Right cardiac atrium (tissue), 5 donors: Measurements from ENCODE around the gene DRC1. TPM values are rescaled to one million over a fixed set of nuclear protein-coding genes. Genes with fewer than 3 reads are reported as not detected.

Experiments used
- ATAC-seq, 2 donors: fragments of 200-7000 bp; cut with Tn5 transposase; one replicate each; pipeline versions ENCODE4 v1.8.0 to v1.9.1; 2020; ENCODE audit warnings: moderate library complexity in 2 of 2, mild to moderate bottlenecking in 1 of 2
- DNase-seq, 3 donors: peaks; one replicate each; pipeline ENCODE4 v3.0.0-alpha.2; 2020
- H3K27ac ChIP-seq: one replicate; pipeline ENCODE4 v1.5.1; 2013; ENCODE audit warnings: mild to moderate bottlenecking, low read length, control low read depth, moderate library complexity
- H3K27me3 ChIP-seq: one replicate; pipeline ENCODE4 v1.6.1; 2013; ENCODE audit not compliant: control insufficient read depth, insufficient read depth
- H3K4me1 ChIP-seq: one replicate; pipeline ENCODE4 v1.6.1; 2013; ENCODE audit warnings: low read length; ENCODE audit not compliant: control insufficient read depth, insufficient read depth
- H3K4me3 ChIP-seq: one replicate; pipeline ENCODE4 v1.5.1; 2013; ENCODE audit warnings: low read length, control low read depth
- H3K9me3 ChIP-seq: one replicate; pipeline ENCODE4 v1.6.1; 2013; ENCODE audit warnings: low read length; ENCODE audit not compliant: control insufficient read depth
- WGBS: extraction: QIAGEN DNeasy Blood & Tissue Kit; methylation state at CpG from one replicate; pipeline ENCODE4 v1.1.7; 2013; 5-methylcytosine and 5-hydroxymethylcytosine counted together
- intact Hi-C, 4 donors: fragments of 100-400 bp; cut with DNase I; formaldehyde crosslinking; loops; one replicate each; pipeline versions ENCODE4 v1.11.0 to v1.14.0; 2022 to 2023
- polyA plus RNA-seq: library from polyadenylated mRNA; stranded (reverse); fragments of 200-250 nt; gene quantifications from one replicate; pipeline ENCODE4 v1.2.3, GENCODE V29; 2013
- total RNA-seq, 4 donors: library from RNA; stranded (reverse); fragmentation: NEBNext Ultra II Directional; extraction: Animal tissue kit (Norgen Biotek cat#: 25700); gene quantifications; one replicate each; pipeline ENCODE4 v1.2.1, GENCODE V29; 2021
- donor health status: healthy with polysubstance abuse.
- donor health status: DM: no; HTN: yes; CAD: no.
- donor health status: DM: no; HTN: no; CAD: no.
- donor health status: DM: no; HTN: yes; CAD: no; lungs with severe emphysema.
- donor health status: DM: yes; HTN: yes; CAD: no.

Gene DRC1
- total and polyA plus RNA-seq, 5 donors = not detected

DNA sequence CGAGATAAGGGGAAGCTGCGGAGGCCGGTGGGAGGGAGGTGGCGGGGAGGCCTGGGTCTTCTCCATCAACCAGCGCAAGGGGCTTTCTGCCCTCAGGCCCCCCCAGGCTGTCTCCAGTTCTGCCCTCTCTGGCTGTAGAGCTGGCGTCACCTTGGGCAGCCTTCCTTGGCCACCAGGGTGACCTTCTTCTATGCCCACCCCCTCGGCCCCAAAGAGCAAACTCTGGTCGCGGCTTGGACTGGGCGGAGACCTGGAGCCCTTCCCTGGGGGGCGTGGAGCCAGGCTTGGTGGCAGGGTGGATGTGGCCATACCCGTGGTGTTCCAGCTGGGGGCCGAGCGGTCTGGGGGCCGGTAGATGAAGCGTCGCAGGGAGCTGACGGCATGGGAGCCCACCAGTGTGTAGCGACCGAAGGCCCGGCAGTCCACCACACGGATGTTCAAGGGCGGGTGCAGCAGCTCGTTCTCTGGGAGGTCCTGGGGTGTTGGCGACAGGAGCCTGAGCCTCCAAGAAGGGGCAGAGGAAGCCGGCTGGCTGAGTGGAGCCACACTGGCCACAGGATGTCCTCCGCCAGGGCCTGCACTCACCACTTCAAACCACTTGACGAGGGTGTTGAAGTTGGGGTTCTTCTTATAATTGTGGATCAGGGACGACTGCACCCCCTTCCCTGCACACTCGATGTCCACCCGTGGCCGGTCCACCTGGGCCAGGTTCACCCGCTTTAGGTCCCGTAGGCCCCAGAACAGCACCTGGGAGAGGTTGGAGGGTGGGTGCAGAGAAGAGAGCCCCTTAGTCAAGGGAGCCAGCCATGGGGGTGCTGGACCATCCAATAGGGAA, 71.3 kb downstream of the DRC1 start:
- ATAC-seq (no peak), DNase-seq (peak in 2 of 3 donors; percentile 19 to 59)
- no peaks in the 10 kb centered on the region for H3K4me1 ChIP-seq
- WGBS = 88% methylated on average over 34 of the region's 34 CpGs
- H3K27ac ChIP-seq = no peak overlapping the region
- no peaks in the 10 kb centered on the region for H3K9me3 ChIP-seq
- no peak overlapping the region for H3K4me3 ChIP-seq
- no peaks in the 10 kb centered on the region for H3K27me3 ChIP-seq
- intact Hi-C loops = loop anchor here in 1 of 4 donors (5.0 kb wide), 1 partner anchor 49 kb away; no protein-coding TSS in a partner anchor

DNA sequence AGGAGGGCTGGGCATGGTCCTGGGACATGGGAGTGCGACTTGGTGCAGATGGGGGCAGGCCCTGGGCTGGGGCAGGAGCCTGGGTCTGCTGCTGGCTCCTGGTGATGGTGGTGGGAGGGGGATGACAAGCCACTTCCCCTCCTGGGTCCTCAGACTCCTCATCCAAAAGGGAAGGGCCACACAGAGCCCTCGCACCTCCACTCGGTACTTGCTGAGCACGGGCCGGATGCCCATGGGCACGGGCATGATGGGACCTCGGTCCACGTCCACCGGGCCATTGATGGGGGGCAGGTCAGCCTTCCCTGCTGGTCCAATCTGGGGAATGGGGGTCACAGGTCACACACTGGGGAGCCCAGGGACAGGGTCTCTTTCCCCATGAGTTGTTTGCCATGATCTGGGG, 72.1 kb downstream of the DRC1 start:
- 90% methylated on average over 9 of the region's 9 CpGs for WGBS

DNA sequence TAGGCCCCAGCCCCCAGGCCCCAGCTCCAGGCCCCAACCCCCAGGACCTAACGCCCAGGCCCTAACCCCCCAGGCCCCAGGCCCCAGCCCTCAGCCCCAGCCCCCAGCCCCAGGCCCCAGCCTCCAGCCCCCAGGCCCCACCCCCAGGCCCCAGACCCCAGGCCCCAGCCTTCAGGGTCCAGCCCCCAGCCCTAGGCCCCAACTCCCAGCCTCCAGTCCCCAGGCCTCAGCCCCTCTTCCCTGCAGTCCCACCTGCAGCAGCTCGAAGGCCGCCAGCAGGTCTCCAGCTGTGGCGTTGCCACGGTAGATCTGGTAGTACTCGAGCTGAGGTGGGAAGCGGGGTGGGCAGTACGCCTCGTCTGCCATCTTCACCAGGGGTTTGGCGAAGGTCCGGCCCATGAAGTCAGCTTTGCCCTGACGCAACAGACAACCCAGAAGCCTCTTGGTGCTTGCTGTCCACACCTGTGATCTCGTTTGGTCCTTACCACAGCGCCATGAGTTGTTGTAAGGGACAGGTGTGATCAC, 72.6 kb downstream of the DRC1 start:
- WGBS = 95% methylated on average over 14 of the region's 14 CpGs
- ATAC-seq = no peak
- no peaks in the 10 kb centered on the region for H3K27me3 ChIP-seq

More for the DNA sequence above, 72.1 kb downstream of the DRC1 start:
- intact Hi-C loops = loop anchor here in 1 of 4 donors (5.0 kb wide), 1 partner anchor 49 kb away; no protein-coding TSS in a partner anchor
- no peak for DNase-seq
- H3K4me3 ChIP-seq = no peak overlapping the region
- H3K9me3 ChIP-seq = no peaks in the 10 kb centered on the region
- no peak for ATAC-seq
- H3K27me3 ChIP-seq = no peaks in the 10 kb centered on the region
- H3K27ac ChIP-seq = no peak overlapping the region
- no peaks in the 10 kb centered on the region for H3K4me1 ChIP-seq

DNA sequence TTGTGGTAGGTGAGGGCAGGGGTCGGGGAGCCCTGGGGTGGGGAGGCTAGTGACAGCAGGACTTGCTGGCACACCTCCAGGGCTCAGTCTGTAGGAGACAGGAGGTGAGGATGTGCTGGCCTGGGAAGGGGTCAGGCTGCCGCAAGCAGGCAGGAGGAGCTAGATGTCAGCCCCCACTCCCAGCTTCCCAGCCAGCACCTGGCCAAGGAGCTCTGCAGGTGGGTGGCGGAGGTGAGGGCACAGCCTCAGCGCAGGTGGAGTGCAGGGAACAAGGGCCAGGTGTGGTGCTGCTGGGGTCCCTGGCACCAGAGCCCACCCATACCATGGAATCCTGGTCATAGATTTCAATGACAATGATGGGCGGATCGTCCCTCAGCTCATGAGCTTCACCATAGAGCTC, 73.3 kb downstream of the DRC1 start:
- ATAC-seq = no peak
- DNase-seq = peak in 2 of 3 donors; percentile 10 to 40
- Histone ChIP-seq H3K4me1 (no peaks in the 10 kb centered on the region), H3K9me3 (no peaks in the 10 kb centered on the region), H3K4me3 (no peak overlapping the region), H3K27ac (no peak overlapping the region), H3K27me3 (no peaks in the 10 kb centered on the region)
- WGBS = 93% methylated on average over 6 of the region's 6 CpGs
- intact Hi-C loops = no loop called here

More for the DNA sequence above, 72.6 kb downstream of the DRC1 start:
- H3K4me3 ChIP-seq = no peak overlapping the region
- H3K9me3 ChIP-seq = no peaks in the 10 kb centered on the region
- peak in 2 of 3 donors; percentile 6 to 45 for DNase-seq
- intact Hi-C loops = loop anchor here in 1 of 4 donors (5.0 kb wide), 1 partner anchor 48 kb away; no protein-coding TSS in a partner anchor
- H3K4me1 ChIP-seq = no peaks in the 10 kb centered on the region
- H3K27ac ChIP-seq = no peak overlapping the region

DNA sequence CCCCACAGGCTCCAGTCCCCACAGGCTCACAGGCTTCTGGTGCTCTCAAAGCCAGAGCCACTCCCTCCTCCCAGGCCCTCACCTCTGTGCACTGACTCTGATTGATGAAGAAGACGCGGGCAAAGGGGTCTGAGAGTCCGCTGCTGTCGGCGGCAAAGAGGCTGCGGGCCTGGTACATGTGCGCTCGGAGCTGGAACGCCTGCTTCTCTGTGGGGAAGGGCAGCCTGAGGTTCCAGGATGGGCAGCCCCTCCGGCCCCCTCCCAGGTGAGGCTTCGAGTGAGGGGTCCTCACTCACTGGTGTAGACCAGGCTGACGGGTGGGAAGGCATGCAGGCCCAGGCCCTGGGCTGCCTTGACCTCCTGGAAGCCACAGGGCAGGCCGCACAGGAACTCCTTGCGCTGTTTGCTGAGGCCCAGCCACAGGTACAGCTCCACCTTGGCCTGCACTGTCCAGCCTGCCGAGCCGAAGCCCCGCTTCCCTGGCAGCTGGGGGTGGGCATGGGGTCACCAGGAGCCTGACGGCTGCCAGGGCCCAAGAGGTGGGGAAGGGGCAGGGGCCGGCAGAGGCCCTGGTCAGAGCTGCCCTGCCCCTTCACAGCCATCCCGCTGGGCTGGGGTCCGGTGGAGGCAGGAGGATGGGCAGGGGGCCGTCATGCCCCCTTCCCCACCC, 74.2 kb downstream of the DRC1 start:
- 87% methylated on average over 22 of the region's 22 CpGs for WGBS
- no peaks in the 10 kb centered on the region for H3K4me1 ChIP-seq
- no peaks in the 10 kb centered on the region for H3K27me3 ChIP-seq
- H3K27ac ChIP-seq = no peak overlapping the region
- DNase-seq = peak in 2 of 3 donors; percentile 7 to 52
- H3K9me3 ChIP-seq = no peaks in the 10 kb centered on the region
- no peak for ATAC-seq
- no peak overlapping the region for H3K4me3 ChIP-seq
- intact Hi-C loops = no loop called here

DNA sequence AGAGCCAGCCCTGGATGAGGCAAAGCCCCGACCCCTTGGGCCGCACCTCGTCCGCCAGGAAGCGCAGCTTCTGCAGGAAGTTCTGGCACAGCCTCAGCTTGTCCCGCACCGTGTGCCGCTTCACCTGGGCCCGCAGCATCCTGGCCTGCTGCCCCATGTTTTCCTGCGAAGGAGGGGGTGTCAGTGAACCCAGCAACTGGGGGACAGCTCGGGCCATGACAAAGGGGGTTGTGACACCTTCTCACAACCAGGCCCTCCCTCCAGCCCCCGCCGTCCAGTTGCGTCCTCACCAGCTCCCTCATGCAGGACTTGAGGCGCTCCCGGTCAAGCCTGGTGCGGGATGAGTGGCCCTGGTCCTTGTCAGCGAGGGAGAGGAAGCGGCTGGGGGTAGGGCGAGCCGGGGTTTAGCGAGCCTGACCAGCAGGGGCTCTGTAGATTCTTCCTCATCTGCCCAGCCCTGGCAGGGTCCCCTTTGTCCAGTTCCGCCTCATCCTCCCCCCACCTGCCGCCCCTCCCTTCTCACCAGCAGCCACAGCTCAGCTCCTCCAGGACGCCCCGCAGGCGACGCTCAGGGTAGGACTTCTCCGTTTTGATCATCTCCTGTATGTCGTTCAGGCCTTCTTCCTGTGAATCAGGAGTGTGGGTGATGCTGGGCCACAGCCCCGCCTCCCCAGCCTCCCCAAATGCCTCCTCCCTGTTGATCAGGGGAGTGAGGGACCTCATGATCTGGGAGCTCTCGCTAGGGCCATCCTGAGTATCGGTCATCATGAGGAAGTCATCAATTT, 75.6 kb downstream of the DRC1 start:
- 54% methylated on average over 33 of the region's 33 CpGs for WGBS
- no peaks in the 10 kb centered on the region for H3K4me1 ChIP-seq
- ATAC-seq = no peak
- no peaks in the 10 kb centered on the region for H3K27me3 ChIP-seq
- H3K9me3 ChIP-seq = no peaks in the 10 kb centered on the region
- H3K4me3 ChIP-seq = no peak overlapping the region
- peak in 2 of 3 donors; percentile 12 to 57 for DNase-seq
- intact Hi-C loops = no loop called here
- H3K27ac ChIP-seq = no peak overlapping the region

DNA sequence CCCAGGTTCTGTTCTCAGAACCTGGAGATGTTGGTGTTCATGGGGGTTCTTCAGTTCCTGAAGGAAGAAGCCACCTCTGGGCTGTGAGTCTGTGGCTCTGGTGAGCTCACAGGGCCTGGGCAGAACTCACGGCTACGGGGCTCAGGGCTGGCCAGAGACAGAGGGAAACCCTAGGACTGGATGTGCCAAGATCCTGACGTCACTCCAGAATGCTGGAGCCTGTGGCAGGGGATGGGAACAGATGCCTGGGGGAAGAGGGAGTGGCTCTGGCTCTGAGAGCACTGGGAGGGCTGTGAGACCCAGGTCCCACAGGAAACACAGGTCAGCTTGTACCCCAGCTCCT, 76.2 kb downstream of the DRC1 start, which contains the start of gene OTOF:
TSS of gene OTOF (minus strand) at position 214 of the 343 bp plus-strand sequence.
- Histone ChIP-seq H3K4me1 (no peaks in the 10 kb centered on the region), H3K4me3 (no peak within 1 kb of the TSS), H3K9me3 (no peaks in the 10 kb centered on the region), H3K27ac (no peak within 1 kb of the TSS), H3K27me3 (no peaks in the 10 kb centered on the region)
- ATAC-seq (peak; percentile 85 to 92), DNase-seq (peak; percentile 83 to 87 (median 84))
- WGBS = 14% methylated on average over 3 of the region's 3 CpGs
- intact Hi-C loops = no loop called here

DNA sequence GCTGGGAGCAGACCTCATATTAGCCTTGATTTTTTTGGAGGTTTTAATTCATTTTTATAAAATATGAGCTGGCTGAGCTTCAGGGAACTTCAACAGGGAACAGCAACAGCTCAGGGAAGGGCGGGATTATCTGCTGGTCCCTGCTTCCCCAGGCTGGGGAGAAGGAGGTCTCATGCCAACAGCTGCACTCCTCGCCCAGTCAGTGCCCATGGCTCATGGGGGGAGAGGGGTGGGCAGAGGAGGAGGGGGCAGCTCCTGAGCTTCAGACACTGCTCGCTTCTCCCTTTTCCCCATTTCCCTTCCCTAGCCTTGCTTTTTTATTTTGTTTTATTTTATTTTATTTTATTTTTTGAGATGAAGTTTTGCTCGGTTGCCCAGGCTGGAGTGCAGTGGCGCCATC, 76.6 kb downstream of the DRC1 start:
- Histone ChIP-seq H3K9me3 (no peaks in the 10 kb centered on the region), H3K4me3 (no peak overlapping the region), H3K4me1 (no peaks in the 10 kb centered on the region), H3K27me3 (no peaks in the 10 kb centered on the region), H3K27ac (no peak overlapping the region)
- no peak for ATAC-seq
- WGBS = 71% methylated on average over 5 of the region's 5 CpGs
- intact Hi-C loops = no loop called here
- peak in 2 of 3 donors; percentile 12 to 36 for DNase-seq

DNA sequence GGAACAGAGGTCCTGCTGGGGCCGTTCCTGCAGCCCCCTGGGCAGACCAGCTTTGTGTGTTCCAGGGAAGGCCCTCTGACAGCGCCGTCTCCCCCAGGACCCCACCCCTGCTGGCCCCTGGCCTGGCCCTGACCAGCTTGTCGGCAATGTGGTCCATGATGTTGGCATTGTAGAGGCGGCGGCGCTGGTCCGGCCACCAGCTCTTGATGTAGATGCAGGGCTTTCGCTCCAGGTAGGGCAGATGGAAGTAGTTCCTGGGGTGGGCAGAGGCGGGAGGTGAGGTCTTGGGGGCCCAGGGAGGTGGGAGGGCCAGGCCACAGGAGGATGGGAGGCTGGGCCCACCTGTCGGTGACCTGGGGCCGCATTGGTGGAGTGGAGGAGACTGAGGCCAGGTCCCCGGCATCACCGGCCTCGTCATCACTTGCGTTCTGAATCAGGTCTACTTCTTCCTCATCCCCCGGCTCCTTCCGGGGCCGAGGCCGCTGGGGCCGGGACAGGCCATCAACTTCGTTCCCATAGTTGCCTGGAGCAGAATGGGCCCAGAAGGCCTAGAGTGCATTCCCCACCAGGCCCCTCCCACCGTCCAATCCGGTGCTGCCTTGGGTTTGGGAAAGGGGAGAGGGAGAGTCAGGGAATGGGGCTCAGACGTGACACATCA, 77.5 kb downstream of the DRC1 start:
- ATAC-seq (no peak), DNase-seq (peak in 2 of 3 donors; percentile 13 to 46)
- WGBS = 95% methylated on average over 25 of the region's 25 CpGs
- Histone ChIP-seq H3K9me3 (no peaks in the 10 kb centered on the region), H3K27me3 (no peaks in the 10 kb centered on the region), H3K4me3 (no peak overlapping the region), H3K4me1 (peaks cover 2% of the 10 kb centered on the region), H3K27ac (no peak overlapping the region)
- intact Hi-C loops = no loop called here
